ENCODE measurements around the gene TCEAL2. TPM values are rescaled to one million over a fixed set of nuclear protein-coding genes. Genes with fewer than 3 reads are reported as not detected.
A peak's percentile ranks its signal among the peaks of the same experiment; 100 is the strongest.

The TCEAL2 gene
- total and polyA plus RNA-seq, 5 donors from 2014 or later, result not detected

DNA sequence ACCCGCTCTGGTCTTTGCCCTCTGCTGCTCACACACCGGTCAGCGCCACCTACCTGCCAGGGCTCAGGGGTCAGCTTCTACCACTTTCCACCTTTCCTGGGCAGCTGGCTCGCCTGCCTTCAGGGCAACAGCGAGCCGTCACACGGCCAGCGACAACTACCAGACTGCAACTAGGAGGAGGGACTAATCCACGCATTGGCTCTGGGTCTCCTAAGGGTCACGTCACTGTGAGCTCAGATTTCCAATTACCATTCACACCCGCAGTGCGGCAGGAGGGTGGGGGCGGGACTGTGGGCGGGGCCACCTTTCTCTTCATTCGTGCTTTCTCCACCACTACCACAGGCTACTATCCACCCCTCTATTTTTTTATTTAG is 30.3 kb downstream of the TCEAL2 start, which contains the start of gene BEX5:
Gene BEX5, minus strand, starts transcription at position 172 of the 374 bp plus-strand sequence. CDS start 1,712 bp downstream, outside the sequence.
- DNase-seq, result peak; percentile 55 to 77 (median 57)
- H3K4me1 ChIP-seq (ENCODE audit: control insufficient read depth, insufficient read depth, low read length, poor library complexity, severe bottlenecking), result peaks cover 7% of the 10 kb centered on the region
- Mint-ChIP-seq H3K27ac (peak within 1 kb of the TSS; percentile 93 to 95 (median 95)), H3K36me3 (no peaks in the 10 kb centered on the region), H3K27me3 (peaks cover 4% of the 10 kb centered on the region), H3K9me3 (peaks cover 0 to 5% (median 0%) of the 10 kb centered on the region in 7 donors), H3K4me3 (peak within 1 kb of the TSS; percentile 96 to 99 (median 98)), H3K4me1 (peaks cover 0 to 22% (median 10%) of the 10 kb centered on the region in 4 donors)
- H3K4me3 ChIP-seq (ENCODE audit: low read depth, low read length), result peak within 1 kb of the TSS; percentile 78
- ATAC-seq (ENCODE audit: low read depth in 2 of 2), result peak; percentile 93 to 95
- H3K27me3 ChIP-seq (ENCODE audit: control insufficient read depth, insufficient read depth, low read length), result no peaks in the 10 kb centered on the region
- no peaks in the 10 kb centered on the region for H3K9me3 ChIP-seq (ENCODE audit: control insufficient read depth in 2 of 2, low read length in 2 of 2)
- H3K27ac ChIP-seq (ENCODE audit: insufficient read depth, low read length, poor library complexity, severe bottlenecking), result peak within 1 kb of the TSS; percentile 70
- no peaks in the 10 kb centered on the region for H3K36me3 ChIP-seq (ENCODE audit: control insufficient read depth, insufficient read depth, low read length)

Other genes starting within 250 kb of the TCEAL2 start
- 14.8 TPM for gene ZMAT1, start 193.7 kb upstream of the TCEAL2 start, total RNA-seq
- gene ZMAT1, start 193.7 kb upstream of the TCEAL2 start, polyA plus RNA-seq, result 1 to 10 TPM; 1.0 to 2.3 (median 2.0) TPM
- not detected for gene TCEAL6, start 16.8 kb downstream of the TCEAL2 start, total RNA-seq
- not detected for gene TCEAL6, start 16.8 kb downstream of the TCEAL2 start, polyA plus RNA-seq
- gene BEX5, start 30.3 kb downstream of the TCEAL2 start, total RNA-seq, result 7.0 TPM
- 1 to 10 TPM; 4.3 to 8.8 (median 5.9) TPM for gene BEX5, start 30.3 kb downstream of the TCEAL2 start, polyA plus RNA-seq
- not detected for gene TCP11X1, start 89.6 kb downstream of the TCEAL2 start, total RNA-seq
- not detected for gene TCP11X1, start 89.6 kb downstream of the TCEAL2 start, polyA plus RNA-seq
- not detected for gene NXF2, start 121.5 kb downstream of the TCEAL2 start, total RNA-seq
- not detected for gene NXF2, start 121.5 kb downstream of the TCEAL2 start, polyA plus RNA-seq